HepG2 (cell line): ENCODE data around the gene CYB5B. TPM values are rescaled to one million over a fixed set of nuclear protein-coding genes. Genes with fewer than 3 reads are reported as not detected.

Experiments
- BORCS8-MEF2B ChIP-seq: sonication (generic); formaldehyde crosslinking; IDR thresholded peaks from 2 replicates; pipeline ENCODE4 v1.8.0; 2022; ENCODE audit warnings: mild to moderate bottlenecking, missing genetic modification reagents
- CENPX ChIP-seq: sonication (generic); formaldehyde crosslinking; IDR thresholded peaks from 2 replicates; pipeline ENCODE4 v1.9.0; 2021; ENCODE audit warnings: mild to moderate bottlenecking, missing genetic modification reagents, moderate library complexity
- CHD4 ChIP-seq: fragments of 200-600 bp; sonication (generic); IDR thresholded peaks from 2 replicates; pipeline ENCODE4 v1.7.0; 2017; ENCODE audit warnings: mild to moderate bottlenecking, low read length, borderline replicate concordance
- FOXK2 ChIP-seq: fragments of 450-650 bp; IDR thresholded peaks from 2 replicates; pipeline ENCODE4 v1.6.1; 2016
- GABPB1 ChIP-seq: IDR thresholded peaks from 2 replicates; pipeline ENCODE4 v1.6.1; 2016; ENCODE audit warnings: mild to moderate bottlenecking, missing genetic modification reagents, moderate library complexity, missing compliant biosample characterization
- HMG20A ChIP-seq: IDR thresholded peaks from 2 replicates; pipeline ENCODE4 v1.6.1; 2016; ENCODE audit warnings: borderline replicate concordance
- HOXA5 ChIP-seq: sonication (generic); formaldehyde crosslinking; IDR thresholded peaks from 2 replicates; pipeline ENCODE4 v1.4.0; 2020; ENCODE audit warnings: missing genetic modification reagents
- JDP2 ChIP-seq: sonication (generic); formaldehyde crosslinking; IDR thresholded peaks from 2 replicates; pipeline ENCODE4 v1.8.1; 2022; ENCODE audit warnings: missing genetic modification reagents, borderline replicate concordance
- MBNL3 ChIP-seq: fragments of 250-450 bp; sonication (Bioruptor Pico); conservative IDR thresholded peaks from 2 replicates; pipeline ENCODE4 v1.8.0; 2022; ENCODE audit warnings: mild to moderate bottlenecking, inconsistent platforms
- NRL ChIP-seq: sonication (generic); formaldehyde crosslinking; IDR thresholded peaks from 2 replicates; pipeline ENCODE4 v1.5.0; 2020; ENCODE audit warnings: missing genetic modification reagents, mild to moderate bottlenecking, moderate library complexity, borderline replicate concordance
- RELA ChIP-seq: sonication (generic); formaldehyde crosslinking; IDR thresholded peaks from 2 replicates; pipeline ENCODE4 v1.4.0; 2020; ENCODE audit warnings: missing genetic modification reagents
- SALL1 ChIP-seq: sonication (generic); formaldehyde crosslinking; IDR thresholded peaks from 2 replicates; pipeline ENCODE4 v1.8.0; 2022; ENCODE audit warnings: mild to moderate bottlenecking, missing genetic modification reagents
- SP5 ChIP-seq: IDR thresholded peaks from 2 replicates; pipeline ENCODE4 v1.6.1; 2016; ENCODE audit warnings: low read depth, borderline replicate concordance
- TAF15 ChIP-seq: fragments of 200-400 bp; formaldehyde crosslinking; IDR thresholded peaks from one replicate; pipeline ENCODE4 v1.6.1; 2018; ENCODE audit warnings: mild to moderate bottlenecking, low read depth, low read length; ENCODE audit not compliant: poor library complexity, severe bottlenecking
- TGIF2 ChIP-seq: IDR thresholded peaks from 2 replicates; pipeline ENCODE4 v1.6.1; 2016; ENCODE audit warnings: control low read depth, missing compliant biosample characterization
- ZBTB20 ChIP-seq: sonication (generic); formaldehyde crosslinking; IDR thresholded peaks from 2 replicates; pipeline ENCODE4 v1.8.1; 2023; ENCODE audit warnings: missing genetic modification reagents, low read depth, mild to moderate bottlenecking, borderline replicate concordance
- ZNF274 ChIP-seq: sonication (generic); formaldehyde crosslinking; IDR thresholded peaks from 2 replicates; pipeline ENCODE4 v1.5.1; 2020; ENCODE audit warnings: mild to moderate bottlenecking, missing genetic modification reagents
- ZNF567 ChIP-seq: sonication (generic); formaldehyde crosslinking; IDR thresholded peaks from 2 replicates; pipeline ENCODE4 v1.8.1; 2023; ENCODE audit warnings: mild to moderate bottlenecking, missing genetic modification reagents, borderline replicate concordance
- ZNF614 ChIP-seq: IDR thresholded peaks from 2 replicates; pipeline ENCODE4 v1.6.1; 2018; ENCODE audit warnings: missing biosample characterization, missing genetic modification reagents, inconsistent platforms, borderline replicate concordance
- ZNF644 ChIP-seq: IDR thresholded peaks from 2 replicates; pipeline ENCODE4 v1.6.1; 2016; ENCODE audit warnings: low read depth
- ZNF670 ChIP-seq: sonication (generic); formaldehyde crosslinking; IDR thresholded peaks from 2 replicates; pipeline ENCODE4 v1.8.0; 2022; ENCODE audit warnings: mild to moderate bottlenecking, missing genetic modification reagents, borderline replicate concordance
- ZNF713 ChIP-seq: sonication (generic); formaldehyde crosslinking; IDR thresholded peaks from 2 replicates; pipeline ENCODE4 v1.4.0; 2020; ENCODE audit warnings: mild to moderate bottlenecking, missing genetic modification reagents
- ZNF724P ChIP-seq: sonication (generic); formaldehyde crosslinking; IDR thresholded peaks from 2 replicates; pipeline ENCODE4 v1.8.0; 2022; ENCODE audit warnings: missing genetic modification reagents, borderline replicate concordance
- ZNF746 ChIP-seq: sonication (generic); formaldehyde crosslinking; IDR thresholded peaks from 2 replicates; pipeline ENCODE4 v1.8.0; 2022; ENCODE audit warnings: mild to moderate bottlenecking, missing genetic modification reagents
- ZNF761 ChIP-seq: sonication (generic); formaldehyde crosslinking; conservative IDR thresholded peaks from 2 replicates; pipeline ENCODE4 v1.4.0; 2020; ENCODE audit warnings: mild to moderate bottlenecking, missing genetic modification reagents
- ZNF775 ChIP-seq: sonication (generic); formaldehyde crosslinking; IDR thresholded peaks from 2 replicates; pipeline ENCODE4 v1.4.0; 2020; ENCODE audit warnings: missing genetic modification reagents, mild to moderate bottlenecking, moderate library complexity, borderline replicate concordance
- ZSCAN31 ChIP-seq: sonication (generic); formaldehyde crosslinking; IDR thresholded peaks from 2 replicates; pipeline ENCODE4 v1.5.0; 2020; ENCODE audit warnings: low read depth, mild to moderate bottlenecking, missing genetic modification reagents
- polyA plus RNA-seq, 8 experiments: library from polyadenylated mRNA; depleted of rRNA in 3 of 8; stranded (reverse) in 7 of 8; unstranded in 1 of 8; fragments of >200 nt; fragmentation: Illumina TruSeq in 4 of 8; extraction: Trizol in 4 of 8; gene quantifications; 2 replicates each; pipeline versions ENCODE4 v1.2.1 to v1.2.3, GENCODE V29; 2011 to 2016; ENCODE audit warnings: low read depth in 4 of 8, missing spikeins in 1 of 8, mixed read lengths in 1 of 8; ENCODE audit not compliant: insufficient read depth in 1 of 8
- total RNA-seq, 5 experiments: library from RNA; depleted of rRNA; stranded (reverse); fragments of >200 nt; fragmentation: Illumina TruSeq; extraction: Trizol; gene quantifications; 2 replicates each; pipeline ENCODE4 v1.2.3, GENCODE V29; 2016; ENCODE audit warnings: low read depth in 1 of 5
- TF ChIP-seq, protein P1 (sequence below): IDR thresholded peaks from 2 replicates; pipeline ENCODE4 v1.6.1; 2012; ENCODE audit warnings: low read depth, low read length, improper control_type of control experiment
- TF ChIP-seq, protein P2 (sequence below): IDR thresholded peaks from 2 replicates; pipeline ENCODE4 v1.6.1; 2016; ENCODE audit warnings: low read depth, borderline replicate concordance
- TF ChIP-seq, protein P3 (sequence below): sonication (generic); formaldehyde crosslinking; IDR thresholded peaks from 2 replicates; pipeline ENCODE4 v1.4.0; 2020; ENCODE audit warnings: mild to moderate bottlenecking, missing genetic modification reagents

CYB5B gene
- total and polyA plus RNA-seq, 2 of the 13 experiments (the other 11 are each of a cell fraction or from before 2014, with no cell fraction given) = 234 to 432 TPM

DNA sequence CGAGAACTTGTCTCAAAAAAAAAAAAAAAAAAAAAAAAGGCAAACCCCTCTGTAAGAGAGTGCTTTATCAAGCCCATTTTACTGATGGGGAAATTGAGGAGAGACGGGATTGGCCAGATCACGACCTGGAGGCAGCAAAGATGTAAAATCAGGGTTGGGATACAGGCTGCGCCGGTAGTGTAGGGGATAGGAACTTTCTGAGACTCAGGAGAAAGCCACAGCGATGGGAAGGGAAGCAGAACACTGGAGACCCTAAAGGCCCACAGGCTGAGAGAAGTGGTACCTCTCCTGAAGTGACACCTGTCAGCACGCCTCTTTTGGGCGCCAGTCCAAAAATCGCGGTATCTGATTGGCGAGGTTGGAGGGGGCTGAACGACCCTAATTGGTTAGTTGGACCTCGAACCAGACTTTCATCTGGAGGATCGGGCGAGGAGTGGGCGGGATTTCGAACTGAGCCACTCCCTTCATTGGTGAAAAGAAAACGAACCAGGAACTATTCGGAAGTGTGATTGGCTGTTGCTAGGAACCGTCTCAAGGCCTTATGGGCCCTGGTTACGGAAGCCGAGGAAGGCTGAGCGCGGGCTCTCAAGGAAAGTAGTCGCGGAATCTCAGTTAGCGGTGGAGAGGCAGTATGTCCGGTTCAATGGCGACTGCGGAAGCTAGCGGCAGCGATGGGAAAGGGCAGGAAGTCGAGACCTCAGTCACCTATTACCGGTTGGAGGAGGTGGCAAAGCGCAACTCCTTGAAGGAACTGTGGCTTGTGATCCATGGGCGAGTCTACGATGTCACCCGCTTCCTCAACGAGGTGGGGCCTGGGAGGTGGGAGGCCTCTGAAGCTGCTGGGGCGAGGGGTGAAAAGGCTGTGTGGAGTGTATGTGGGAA lies at the start of gene CYB5B (continued):
- no peak for TF ChIP-seq CENPX (CRISPR knock-in tag)
- no peak for TF ChIP-seq JDP2 (CRISPR knock-in tag)
- no peak for TF ChIP-seq HOXA5
- peak; percentile 80 for TF ChIP-seq SALL1 (CRISPR knock-in tag)
- TF ChIP-seq ZNF644 (CRISPR knock-in tag) = 0 out of 2 replicates have a peak, but pooled peaks have one; percentile 27
- no peak for TF ChIP-seq ZNF567
- TF ChIP-seq, protein P1, sequence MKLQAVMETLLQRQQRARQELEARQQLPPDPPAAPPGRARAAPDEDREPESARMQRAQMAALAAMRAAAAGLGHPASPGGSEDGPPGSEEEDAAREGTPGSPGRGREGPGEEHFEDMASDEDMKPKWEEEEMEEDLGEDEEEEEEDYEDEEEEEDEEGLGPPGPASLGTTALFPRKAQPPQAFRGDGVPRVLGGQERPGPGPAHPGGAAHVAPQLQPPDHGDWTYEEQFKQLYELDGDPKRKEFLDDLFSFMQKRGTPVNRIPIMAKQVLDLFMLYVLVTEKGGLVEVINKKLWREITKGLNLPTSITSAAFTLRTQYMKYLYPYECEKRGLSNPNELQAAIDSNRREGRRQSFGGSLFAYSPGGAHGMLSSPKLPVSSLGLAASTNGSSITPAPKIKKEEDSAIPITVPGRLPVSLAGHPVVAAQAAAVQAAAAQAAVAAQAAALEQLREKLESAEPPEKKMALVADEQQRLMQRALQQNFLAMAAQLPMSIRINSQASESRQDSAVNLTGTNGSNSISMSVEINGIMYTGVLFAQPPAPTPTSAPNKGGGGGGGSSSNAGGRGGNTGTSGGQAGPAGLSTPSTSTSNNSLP = 0 out of 2 replicates have a peak, but pooled peaks have one; percentile 11
- no peak for TF ChIP-seq ZBTB20 (CRISPR knock-in tag)
- TF ChIP-seq NRL (CRISPR knock-in tag) = peak; percentile 91
- TF ChIP-seq ZNF761 (CRISPR knock-in tag) = 0 out of 2 replicates have a peak, but pooled peaks have one; percentile 64
- peak; percentile 91; the same call in 1 of the 2 replicates for TF ChIP-seq ZNF724P (CRISPR knock-in tag)
- no peak for TF ChIP-seq HMG20A (CRISPR knock-in tag)
- TF ChIP-seq ZNF614 (CRISPR knock-in tag) = peak; percentile 76
- TF ChIP-seq ZNF775 (CRISPR knock-in tag) = no peak; the same call in none of the 2 replicates
- peak; percentile 84 for TF ChIP-seq ZSCAN31 (CRISPR knock-in tag)
- TF ChIP-seq FOXK2 = no peak
- TF ChIP-seq CHD4 = peak; percentile 99
- TF ChIP-seq BORCS8-MEF2B (CRISPR knock-in tag) = peak; percentile 65; the same call in 1 of the 2 replicates
- TF ChIP-seq, protein P2, sequence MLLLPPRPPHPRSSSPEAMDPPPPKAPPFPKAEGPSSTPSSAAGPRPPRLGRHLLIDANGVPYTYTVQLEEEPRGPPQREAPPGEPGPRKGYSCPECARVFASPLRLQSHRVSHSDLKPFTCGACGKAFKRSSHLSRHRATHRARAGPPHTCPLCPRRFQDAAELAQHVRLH (CRISPR knock-in tag) = peak; percentile 73
- peak; percentile 93 for TF ChIP-seq TGIF2 (CRISPR knock-in tag)
- TF ChIP-seq ZNF274 (CRISPR knock-in tag) = peak; percentile 40; the same call in 1 of the 2 replicates
- peak; percentile 58; the same call in 1 of the 2 replicates for TF ChIP-seq SP5
- TF ChIP-seq MBNL3 = no peak
- TF ChIP-seq, protein P3, sequence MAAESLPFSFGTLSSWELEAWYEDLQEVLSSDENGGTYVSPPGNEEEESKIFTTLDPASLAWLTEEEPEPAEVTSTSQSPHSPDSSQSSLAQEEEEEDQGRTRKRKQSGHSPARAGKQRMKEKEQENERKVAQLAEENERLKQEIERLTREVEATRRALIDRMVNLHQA (CRISPR knock-in tag) = no peak
- TF ChIP-seq ZNF713 (CRISPR knock-in tag) = 0 out of 2 replicates have a peak, but pooled peaks have one; percentile 85
- no peak for TF ChIP-seq RELA (CRISPR knock-in tag)
- 0 out of 2 replicates have a peak, but pooled peaks have one; percentile 79 for TF ChIP-seq ZNF746 (CRISPR knock-in tag)
- TF ChIP-seq ZNF670 (CRISPR knock-in tag) = peak; percentile 55; the same call in 1 of the 2 replicates
- no peak for TF ChIP-seq TAF15
- TF ChIP-seq GABPB1 = peak; percentile 78
